Measurements from ENCODE around the gene CAMK1D.
"Not testable (repeated sequence)": the region's sequence is repeated elsewhere in the genome, so short reads cannot be mapped to it uniquely, and the experiment has no call there.

Gene CAMK1D

DNA sequence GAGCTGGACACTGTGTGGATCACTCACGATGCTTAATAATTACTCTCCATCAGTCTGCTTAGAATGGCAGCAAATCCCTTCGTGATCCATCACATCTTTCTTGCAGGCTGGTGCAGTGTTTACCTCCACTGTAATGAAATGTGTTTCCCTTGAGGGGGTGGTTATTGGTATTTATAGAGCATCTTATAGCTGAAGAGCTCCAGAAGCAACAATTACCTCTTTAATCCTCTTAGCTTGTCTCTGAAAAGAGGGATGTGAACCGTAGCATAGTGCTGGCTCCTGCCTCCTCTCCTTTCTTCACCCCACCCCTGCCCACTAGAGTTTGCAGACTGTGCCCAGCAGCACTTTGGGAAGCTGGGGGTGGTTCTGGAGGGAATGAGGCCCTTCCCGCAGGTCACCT, 132.6 kb downstream of the CAMK1D start:
- H3K4me3 ChIP-seq (ENCODE audit: low read length): no peak overlapping the region; the same call in 1 of the 2 replicates
- TF ChIP-seq ZNF274 (IDR thresholded peaks at IDR 0.05; ENCODE audit: low read depth, low read length): no peak

DNA sequence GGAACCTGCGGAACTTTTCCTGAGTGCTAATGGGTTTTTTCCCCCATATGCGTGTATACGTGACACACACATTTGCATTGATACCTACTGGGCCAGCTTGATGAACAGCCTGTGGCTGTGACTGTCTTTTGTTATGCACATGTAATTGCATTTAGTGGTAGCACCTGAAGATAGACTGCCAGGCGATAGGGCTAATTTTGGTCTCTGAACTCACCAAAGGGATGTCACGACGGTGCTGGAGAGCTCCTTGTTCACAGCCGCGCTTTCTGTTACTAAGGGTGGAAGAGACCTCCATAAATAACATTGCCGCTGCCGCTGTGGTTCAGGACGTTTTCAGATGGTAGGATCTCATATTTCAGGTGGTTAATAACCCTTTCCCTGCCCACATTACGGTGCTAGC, 133.2 kb downstream of the CAMK1D start:
- H3K4me3 ChIP-seq (ENCODE audit: low read length): no peak overlapping the region; the same call in 1 of the 2 replicates
- TF ChIP-seq ZNF274 (IDR thresholded peaks at IDR 0.05; ENCODE audit: low read depth, low read length): no peak

DNA sequence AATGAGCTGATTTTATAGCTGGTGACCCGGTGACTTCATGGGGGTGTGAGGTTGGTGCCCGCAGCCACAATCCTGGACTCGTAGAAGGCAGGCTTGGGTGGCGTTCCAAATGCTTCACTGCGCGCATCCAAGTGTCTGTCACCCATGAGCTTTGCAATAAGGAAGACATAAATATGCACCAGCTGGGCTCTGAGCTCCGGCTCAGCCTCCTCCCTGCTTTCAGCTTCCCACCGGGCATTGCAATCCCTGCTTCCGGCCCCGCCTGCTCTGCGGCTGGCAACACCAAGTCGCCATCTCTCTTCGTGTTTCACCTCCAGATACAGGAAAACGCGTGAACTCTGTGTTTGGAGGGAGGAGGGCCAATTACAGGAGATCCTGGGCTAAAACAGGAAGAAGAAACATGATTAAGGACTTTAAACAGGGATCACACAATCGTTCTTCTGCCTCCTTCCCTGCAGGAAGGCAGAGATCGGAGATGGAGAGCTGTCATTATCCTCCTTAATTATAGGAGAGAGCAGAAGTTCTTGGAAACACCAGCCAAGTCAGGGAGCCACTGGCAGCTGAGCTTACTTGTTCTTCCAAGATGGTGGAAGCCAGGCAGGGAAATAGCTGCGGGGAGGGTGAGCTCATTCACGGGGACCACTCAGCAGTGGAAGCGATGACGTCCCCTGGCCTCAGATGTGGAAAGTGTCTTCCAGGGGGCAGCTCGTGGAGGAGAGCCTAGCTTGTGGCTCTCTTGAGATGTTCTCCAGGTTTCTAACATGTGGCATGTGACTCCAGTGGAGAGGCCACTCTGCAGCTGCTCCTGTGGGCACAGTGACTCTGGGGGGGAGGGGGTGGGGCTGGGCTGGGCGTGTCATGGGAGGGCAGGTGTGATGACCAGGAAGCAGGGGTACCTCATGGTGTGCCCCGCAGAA, 134.9 kb downstream of the CAMK1D start:
- no peak for TF ChIP-seq ZNF274 (IDR thresholded peaks at IDR 0.05; ENCODE audit: low read depth, low read length)
- H3K4me3 ChIP-seq (ENCODE audit: low read length): peak overlapping the region; percentile 2; the same call in 1 of the 2 replicates

DNA sequence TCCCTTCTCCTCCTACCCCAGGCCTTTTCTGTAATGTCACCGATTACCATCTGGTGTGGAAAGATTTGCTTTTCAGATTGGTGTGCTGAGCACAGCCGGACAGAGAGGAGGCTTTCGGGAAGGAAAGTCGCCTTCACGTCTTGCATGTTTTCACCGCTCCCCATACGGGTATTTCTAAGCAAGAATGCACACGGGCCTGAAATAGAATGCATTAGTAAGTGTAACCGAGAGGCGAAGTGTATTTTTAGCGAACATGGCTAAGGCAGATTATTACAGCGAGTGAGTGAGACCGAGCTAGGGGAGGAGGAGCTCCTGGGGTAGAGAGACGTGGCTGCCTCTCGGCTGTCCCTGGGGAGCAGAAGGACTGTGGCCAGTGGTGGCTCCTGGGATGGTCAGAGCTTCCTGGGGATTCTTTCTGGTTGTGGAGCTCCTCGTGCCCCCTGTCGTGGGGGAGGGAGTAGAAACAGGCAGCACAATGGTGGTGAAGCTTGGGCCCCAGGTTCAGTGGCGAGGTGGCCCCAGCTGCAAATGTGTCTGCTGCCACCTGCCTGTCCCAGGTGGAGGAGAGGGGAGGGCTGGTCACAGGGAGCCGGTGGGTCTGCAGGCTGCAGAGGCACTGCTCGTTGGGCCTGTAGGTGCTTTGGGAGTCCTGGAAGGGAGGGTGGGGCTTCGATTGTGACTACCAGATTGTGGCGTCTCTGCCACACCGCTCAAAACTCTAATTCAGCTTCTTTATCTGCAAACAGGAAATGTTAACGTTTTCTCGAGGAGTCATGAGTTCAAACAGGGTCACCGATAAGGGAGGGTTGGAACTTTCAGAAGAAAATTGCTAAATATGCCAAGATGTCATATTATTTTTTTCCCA, 135.8 kb downstream of the CAMK1D start:
- peak overlapping the region; percentile 2; the same call in 1 of the 2 replicates for H3K4me3 ChIP-seq (ENCODE audit: low read length)
- no peak for TF ChIP-seq ZNF274 (IDR thresholded peaks at IDR 0.05; ENCODE audit: low read depth, low read length)

DNA sequence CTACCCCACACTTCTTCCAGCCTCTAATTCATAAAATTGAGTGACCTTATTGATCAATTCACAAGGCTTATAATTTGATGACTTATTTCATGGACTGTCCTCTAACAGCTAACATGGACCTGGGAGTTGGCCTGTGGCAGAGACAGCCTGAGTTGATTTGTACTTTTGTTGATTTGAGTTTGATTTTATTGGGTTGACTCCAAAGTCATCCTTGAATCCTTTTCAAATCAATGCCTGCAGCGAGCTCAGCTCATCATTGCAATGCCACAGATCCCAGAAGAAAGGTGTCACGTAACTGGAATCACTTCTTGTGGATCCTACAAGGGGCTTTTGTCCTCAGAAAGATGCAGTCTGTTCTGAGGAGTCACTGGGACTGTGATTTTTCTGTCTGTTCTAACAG, 138.0 kb downstream of the CAMK1D start:
- TF ChIP-seq ZNF274 (IDR thresholded peaks at IDR 0.05; ENCODE audit: low read depth, low read length): no peak
- H3K4me3 ChIP-seq (ENCODE audit: low read length): no peak overlapping the region

DNA sequence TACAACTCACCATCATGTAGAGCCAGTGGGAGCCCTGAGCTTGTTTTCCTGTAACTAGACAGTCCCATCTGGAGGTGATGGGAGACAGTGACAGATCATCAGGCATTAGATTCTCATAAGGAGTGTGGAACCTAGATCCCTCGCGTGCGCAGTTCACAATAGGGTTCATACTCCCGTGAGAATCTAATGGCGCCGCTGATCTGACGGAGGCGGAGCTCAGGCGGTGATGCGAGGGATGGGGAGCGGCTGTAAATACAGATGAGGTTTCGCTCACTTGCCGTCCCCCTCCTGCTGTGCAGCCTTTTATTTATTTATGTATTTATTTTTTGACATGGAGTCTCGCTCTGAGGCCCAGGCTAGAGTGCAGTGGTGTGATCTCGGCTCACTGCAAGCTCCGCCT, 139.3 kb downstream of the CAMK1D start:
- H3K4me3 ChIP-seq (ENCODE audit: low read length): no peak overlapping the region
- no peak for TF ChIP-seq ZNF274 (IDR thresholded peaks at IDR 0.05; ENCODE audit: low read depth, low read length)

DNA sequence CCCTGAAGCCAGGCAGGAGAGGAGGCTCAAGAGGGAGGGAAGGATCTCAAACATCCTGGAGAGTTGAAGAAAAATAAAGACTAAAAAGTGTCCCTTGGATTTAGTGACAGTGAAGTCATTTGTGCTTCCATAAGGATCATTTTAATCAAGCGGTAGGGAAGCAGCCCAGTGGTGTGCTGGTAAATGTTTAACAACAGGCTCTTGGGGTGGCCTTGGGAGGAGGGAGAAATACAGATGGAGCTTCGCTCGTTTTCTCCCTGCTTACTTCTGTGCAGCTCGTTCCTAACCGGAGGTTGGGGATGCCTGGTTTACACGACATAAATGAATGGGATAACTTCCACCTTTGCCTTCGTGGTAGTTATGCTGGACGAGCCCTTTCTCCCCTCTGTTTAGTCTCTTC, 140.0 kb downstream of the CAMK1D start:
- TF ChIP-seq ZNF274 (IDR thresholded peaks at IDR 0.05; ENCODE audit: low read depth, low read length): no peak
- no peak overlapping the region for H3K4me3 ChIP-seq (ENCODE audit: low read length)

DNA sequence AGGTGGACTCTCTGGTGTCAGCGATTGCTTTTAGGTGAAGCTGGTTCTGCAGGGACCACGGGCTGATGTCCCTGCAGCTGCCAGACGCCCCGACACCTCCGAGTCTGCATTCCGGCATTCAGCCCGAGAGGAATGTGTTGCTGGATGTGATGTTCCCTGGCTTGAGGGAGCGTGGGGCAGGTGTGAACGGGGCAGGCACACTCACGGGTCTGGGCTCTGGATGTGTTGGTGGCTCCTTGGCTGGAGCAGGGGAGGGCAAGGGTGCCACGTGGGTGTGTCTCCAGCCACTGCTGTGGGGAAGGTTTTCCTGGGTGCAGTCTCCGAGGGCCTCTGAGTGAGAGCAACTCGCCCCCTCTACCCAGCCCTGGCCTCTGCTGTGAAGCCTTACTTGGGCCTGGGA, 140.5 kb downstream of the CAMK1D start:
- no peak overlapping the region for H3K4me3 ChIP-seq (ENCODE audit: low read length)
- no peak for TF ChIP-seq ZNF274 (IDR thresholded peaks at IDR 0.05; ENCODE audit: low read depth, low read length)

DNA sequence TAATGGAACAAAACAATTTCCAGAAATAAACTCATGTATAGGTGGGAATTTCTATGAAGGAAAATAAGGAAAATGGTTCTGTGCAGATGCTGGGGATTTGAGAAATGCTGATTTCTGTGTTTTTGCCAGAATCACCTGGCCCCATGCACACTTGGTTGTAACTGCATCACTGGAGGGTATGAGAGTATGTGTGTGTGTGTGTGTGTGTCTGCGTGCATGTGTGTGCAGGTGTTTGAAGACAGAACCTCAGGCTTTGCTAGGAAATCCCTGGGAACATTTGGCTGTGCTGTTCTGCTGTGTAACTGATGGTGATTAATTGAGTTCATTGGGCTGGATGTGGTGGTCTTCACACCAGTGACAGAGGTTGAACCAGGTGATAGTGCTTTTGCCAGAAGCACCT, 141.6 kb downstream of the CAMK1D start:
- H3K4me3 ChIP-seq (ENCODE audit: low read length): no peak overlapping the region
- TF ChIP-seq ZNF274 (IDR thresholded peaks at IDR 0.05; ENCODE audit: low read depth, low read length): no peak

DNA sequence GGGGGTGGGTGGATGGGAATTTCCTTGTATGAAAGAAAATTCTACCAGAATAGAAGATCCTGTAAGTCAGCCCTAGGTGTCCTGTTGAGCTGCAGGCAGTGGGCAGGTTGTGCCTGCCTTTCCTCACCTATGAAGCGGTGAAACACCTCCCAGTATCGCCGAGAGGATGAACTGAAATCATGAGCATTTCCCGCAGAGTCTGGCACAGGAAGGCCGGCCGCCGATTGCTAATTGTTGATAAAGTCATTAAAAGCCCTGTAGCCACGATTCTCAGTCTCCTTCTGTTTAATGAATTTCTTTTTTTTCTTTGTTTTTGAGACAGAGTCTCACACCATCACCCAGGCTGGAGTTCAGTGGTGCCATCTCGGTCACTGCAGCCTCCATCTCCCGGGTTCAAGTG, 142.1 kb downstream of the CAMK1D start:
- no peak for TF ChIP-seq ZNF274 (IDR thresholded peaks at IDR 0.05; ENCODE audit: low read depth, low read length)
- no peak overlapping the region for H3K4me3 ChIP-seq (ENCODE audit: low read length)

DNA sequence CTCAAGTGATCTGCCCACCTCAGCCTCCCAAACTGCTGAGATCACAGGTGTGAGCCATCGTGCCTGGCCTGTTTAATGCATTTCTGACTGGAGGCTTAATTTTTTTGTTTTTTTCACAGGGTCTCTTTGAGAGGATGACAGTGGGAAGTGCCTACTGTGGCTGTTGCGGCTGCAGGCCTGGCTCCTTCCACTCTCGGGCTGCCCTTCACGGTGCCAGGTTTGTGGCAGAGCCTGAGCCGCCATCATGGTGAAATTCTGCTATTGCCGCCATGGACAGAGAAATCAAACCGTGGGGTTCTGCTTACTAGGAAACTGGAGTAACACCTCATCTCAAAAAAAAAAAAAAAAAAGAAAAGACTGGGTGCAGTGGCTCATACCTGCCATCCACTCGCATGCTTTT, 142.7 kb downstream of the CAMK1D start:
- H3K4me3 ChIP-seq (ENCODE audit: low read length): no peak overlapping the region
- no peak for TF ChIP-seq ZNF274 (IDR thresholded peaks at IDR 0.05; ENCODE audit: low read depth, low read length)

DNA sequence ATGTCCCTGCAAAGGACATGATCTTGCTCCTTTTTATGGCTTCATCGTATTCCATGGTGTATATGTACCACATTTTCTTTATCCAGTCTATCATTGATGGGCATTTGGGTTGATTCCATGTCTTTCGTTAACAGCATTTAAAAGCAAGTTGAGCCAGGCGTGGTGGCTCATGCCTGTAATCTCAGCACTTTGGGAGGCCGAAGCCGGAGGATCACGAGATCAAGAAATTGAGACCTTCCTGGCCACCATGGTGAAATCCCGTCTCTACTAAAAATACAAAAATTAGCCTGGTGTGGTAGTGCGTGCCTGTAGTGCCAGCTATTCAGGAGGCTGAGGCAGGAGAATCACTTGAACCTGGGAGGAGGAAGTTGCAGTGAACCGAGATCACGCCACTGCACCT, 147.7 kb downstream of the CAMK1D start:
- H3K4me3 ChIP-seq (ENCODE audit: low read length): not testable (repeated sequence)

DNA sequence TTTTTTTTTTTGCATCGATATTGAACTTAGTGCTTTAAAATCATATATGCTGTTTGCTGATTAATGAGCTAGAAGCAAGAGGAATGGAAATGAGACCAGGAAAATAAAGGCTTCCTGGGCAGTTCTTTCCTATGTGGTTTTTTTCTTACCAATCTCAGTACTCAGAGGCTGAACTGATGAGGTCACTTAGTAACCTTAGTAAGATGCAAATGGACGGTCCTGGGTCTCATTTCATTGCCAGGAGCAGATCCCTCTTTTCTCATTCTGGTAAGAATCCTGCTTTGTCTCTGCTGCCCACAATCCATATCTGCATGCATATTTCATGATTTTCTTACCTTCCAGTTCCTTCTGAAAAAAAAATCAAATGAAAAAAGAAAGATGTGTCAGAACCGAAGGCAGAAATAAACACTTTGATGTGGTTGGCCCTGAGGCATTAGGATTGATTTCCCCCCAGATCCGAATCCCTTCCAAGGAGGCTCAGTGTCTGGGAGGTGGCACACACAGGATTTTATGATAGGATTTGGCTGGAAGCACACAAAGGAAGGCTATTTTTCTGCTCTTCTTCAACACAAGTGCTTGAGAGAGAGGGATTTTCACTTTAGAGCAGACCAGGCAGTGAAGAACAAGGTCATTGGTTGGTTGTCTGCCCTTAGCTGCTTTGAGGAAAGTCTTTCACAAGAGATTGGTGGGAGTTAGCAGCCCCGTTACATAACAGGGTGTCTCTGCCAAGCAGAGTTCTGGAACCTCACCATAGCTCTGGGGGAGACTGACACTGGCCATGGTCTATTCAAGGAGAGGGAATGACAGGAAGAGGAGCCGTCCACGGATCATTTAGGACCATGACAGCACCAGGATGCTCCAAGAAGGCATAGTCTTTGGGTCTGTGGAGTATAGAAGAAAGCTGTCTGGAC, 150.0 kb downstream of the CAMK1D start:
- H3K4me3 ChIP-seq (ENCODE audit: low read length): no peak overlapping the region

More for the DNA sequence above, 150.0 kb downstream of the CAMK1D start:
- no peak for TF ChIP-seq ZNF274 (IDR thresholded peaks at IDR 0.05; ENCODE audit: low read depth, low read length)

Data from GM08714 (cell line).